Activated T-helper 1 cell treated with anti-CD3 and anti-CD28 coated beads, Interleukin-2, amount 50 U/mL, for 16 hours (primary cell): ENCODE measurements around the gene ANKRD40CL.

ENCODE experiments used
- DNase-seq, 2 donors: peaks; one replicate each; pipeline ENCODE4 v3.0.0-alpha.2; 2020; ENCODE audit warnings: low read depth in 1 of 2, low spot score in 1 of 2

ANKRD40CL gene

GRCh38 chr17:50719144-50719923, 48.0 kb downstream of the ANKRD40CL start, which contains the start of gene LUC7L3:
Gene LUC7L3, plus strand, starts transcription at chr17:50719603. Its CDS starts 130 bp downstream, at chr17:50719733.
- peak; percentile 87 to 91 for DNase-seq

- DNase-seq = no peak
Observed at GRCh38 chr17:50715471-50715870, 51.8 kb downstream of the ANKRD40CL start.

GRCh38 chr17:50712641-50713040, 54.7 kb downstream of the ANKRD40CL start:
- no peak for DNase-seq
